ENCODE results near the gene NT5C3A.
"Not testable (repeated sequence)": the region's sequence is repeated elsewhere in the genome, so short reads cannot be mapped to it uniquely, and the experiment has no call there.

NT5C3A gene

DNA sequence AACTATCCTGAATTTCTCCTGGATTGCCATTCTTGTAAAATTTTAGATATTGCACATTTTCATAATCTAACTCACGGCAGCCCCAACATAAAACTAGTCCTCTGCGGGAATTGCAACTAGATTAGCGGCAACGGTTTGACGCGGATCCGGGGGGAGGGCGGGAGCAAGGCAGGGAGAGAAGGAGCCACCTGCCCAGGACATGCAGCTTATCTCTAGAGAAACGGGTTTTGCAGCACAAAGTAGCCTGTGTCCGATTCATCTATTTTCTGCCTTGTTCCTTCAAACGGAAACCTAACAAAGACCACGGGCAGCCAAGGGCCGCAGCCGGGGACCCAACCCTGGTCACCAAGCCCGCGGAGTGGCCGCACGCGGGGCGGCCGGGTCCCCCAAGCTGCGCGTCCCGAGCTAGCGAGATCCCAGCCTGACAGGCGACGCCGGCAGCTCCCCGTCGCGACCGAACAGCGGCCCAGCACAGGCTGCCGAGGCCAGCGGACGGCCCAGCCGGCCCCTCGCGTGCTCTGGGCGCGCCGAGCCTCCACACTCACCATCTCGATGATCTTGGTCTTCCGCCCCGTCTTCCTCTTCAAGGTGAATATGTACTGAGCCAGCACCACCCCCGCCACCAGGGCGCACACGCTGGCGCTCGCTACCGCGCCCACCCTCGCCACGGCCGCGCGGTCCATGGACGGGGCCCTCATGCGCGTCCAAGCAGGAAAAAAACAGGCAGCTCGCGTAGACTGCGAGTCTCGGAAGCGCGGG is at the start of gene NT5C3A:
Gene NT5C3A (minus strand): TSS at position 754 of the 759 bp plus-strand sequence. CDS start 71 bp downstream, at position 683.
- no peak for DNase-seq

DNA sequence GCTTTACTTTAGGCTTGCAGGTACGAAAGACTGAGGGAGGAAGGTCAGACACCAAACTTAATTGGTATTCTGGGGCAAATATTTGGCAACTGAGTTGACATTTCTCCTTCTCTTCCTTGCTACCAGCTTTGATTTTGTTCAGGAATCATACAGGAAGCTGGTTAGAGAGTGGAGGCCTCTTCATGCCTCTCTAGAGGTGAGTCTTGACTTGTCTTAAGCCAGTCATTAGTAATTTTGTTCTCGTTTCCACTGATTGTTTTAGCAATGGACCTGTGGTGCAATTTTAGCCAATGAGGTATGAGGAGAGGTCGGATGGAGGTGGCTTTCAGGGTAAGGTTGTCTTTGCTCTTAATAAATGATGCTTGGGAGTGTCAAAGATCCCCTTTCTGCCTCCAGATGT is 49.0 kb upstream of the NT5C3A start:
- DNase-seq = no peak

DNA sequence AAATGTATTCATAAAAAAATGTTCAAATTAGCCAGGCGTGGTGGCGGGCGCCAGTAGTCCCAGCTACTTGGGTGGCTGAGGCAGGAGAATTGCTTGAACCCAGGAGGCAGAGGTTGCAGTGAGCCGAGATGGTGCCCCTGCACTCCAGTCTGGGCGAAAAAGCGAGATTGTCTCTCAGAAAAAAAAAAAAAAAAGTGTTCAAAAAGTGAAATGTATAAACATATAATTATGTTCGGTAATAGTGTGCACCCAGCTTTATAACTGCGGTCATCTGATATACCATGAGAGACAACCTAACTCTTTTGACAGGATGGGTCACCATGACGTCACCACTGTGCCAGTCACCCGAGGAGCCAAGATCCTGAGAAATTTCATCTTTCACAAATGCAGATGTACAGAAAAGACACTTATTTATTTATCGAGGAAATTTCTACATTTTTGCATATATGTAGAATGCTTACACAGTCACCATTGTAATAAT is 47.2 kb upstream of the NT5C3A start:
- DNase-seq = no peak

DNA sequence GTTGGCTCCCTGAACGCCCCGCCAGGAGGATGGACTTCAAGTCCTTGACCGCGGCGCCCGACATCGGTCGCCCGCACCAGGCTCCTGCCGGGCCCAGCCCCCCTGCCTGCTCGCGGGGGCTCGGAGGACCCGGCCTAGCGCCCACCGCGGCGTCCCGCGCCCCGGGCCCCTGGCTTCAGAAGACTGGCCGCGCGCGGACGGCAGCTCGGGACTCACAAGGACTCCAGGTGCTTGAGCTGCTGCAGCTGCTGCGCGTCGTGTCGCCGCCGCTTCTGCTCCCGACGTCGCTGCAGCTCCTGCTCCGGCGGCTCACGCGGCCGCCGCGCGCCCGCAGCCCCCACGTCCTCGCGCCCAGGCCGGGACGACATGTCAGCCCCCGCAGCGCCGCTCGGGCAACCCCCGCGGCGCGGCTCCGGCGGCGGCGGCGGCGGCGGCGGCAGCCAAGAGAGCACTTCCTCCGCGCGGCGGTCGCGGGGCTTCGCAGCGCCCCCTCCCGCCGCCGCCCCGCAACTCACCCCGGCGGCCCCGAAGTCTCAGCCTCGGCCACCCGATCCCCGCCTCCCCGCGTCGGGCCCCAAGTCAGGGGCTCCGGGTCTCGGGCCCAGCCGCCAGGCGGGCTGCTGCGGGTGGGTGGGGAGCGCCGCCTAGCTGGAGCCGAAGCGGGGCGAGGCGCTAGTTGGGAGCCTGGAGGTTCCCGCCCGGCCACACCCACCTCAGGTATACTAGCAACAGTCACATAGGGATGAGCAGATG is 46.6 kb upstream of the NT5C3A start, which contains the start of gene RP9:
Gene RP9 (minus strand): TSS at position 400 of the 753 bp plus-strand sequence. CDS start 32 bp downstream, at position 368.
- peak; percentile 58 for DNase-seq

DNA sequence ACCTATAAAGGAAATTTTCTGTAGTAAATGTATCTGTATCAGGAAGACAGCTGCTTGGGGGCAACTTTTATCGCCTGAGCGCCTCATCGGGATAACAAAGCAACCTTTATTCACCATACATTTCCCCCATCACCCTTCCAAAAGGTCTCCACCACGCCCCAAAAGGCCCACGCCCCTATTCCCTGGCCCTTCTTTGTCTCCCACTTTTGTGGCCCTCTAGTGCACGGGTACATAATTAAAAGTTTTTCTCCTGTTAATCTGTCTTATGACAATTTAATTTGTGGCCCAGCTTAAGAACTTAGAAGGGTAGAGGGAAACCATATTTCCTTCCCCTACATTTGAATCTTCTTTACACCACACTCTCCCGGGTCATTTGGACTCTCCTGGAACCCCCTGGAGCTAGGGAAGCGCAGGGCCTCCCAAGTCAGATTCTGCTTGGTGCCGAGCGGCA is 46.0 kb upstream of the NT5C3A start:
- DNase-seq = no peak

DNA sequence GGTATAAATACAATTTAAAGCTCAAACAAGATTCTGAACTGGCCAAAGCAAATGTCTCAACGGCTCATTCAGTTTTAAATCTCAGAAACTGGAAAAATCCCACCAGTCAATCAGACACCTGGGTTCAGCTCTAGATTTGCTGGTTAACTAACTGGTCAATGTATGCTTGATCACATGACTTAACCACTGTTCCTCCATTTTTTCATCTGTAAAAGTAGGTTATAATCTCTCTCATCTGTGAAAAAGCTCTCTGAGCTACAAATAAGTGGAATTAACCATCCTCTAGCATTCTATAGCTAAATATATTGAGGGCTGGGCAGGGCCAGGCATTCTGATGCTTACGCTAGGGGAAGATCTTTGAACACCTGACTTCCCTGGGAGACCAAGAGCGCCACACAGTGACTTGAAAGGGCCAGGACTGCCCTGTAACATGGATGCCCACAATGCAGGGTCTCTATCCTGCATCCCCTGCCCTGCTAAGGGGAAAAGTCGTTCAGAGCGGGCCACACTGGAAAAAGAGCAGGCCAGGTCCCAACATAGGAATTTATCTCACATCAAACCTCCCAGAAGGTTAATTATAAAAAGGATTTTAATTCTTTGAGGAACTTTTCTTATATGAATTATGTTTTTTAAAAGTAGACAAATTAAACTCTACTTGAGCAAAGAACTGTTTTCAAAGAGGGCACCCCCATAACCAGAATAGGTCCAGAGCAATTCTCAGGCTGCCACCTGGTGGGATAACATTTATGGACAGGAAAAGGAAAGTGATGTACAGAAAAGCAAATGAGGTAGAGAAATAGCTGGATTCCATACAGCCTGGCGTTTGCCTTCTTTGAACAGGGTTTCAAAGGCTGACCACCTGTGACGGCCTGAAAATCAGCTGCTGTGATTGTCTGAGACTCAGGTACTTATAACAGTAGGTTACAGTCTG is 44.8 kb upstream of the NT5C3A start:
- DNase-seq = no peak

DNA sequence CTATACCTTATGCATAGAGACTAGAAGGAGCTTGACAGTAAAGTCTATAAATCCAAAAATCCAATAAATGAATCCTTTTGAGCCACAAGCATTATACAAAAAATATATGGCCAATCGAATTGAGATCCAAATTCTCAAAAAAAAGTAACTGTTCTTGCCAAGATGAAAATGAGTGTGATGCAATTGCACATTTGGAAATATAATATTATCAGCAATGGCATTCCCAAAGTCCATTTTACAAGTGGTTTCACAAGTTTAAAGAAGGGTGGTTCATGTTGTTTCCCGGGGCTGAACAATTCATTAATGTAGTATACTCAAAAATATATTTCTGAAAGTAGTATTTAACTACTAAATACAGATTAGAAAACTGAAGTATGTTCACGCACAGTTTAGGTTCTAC is 39.3 kb upstream of the NT5C3A start:
- DNase-seq = no peak

DNA sequence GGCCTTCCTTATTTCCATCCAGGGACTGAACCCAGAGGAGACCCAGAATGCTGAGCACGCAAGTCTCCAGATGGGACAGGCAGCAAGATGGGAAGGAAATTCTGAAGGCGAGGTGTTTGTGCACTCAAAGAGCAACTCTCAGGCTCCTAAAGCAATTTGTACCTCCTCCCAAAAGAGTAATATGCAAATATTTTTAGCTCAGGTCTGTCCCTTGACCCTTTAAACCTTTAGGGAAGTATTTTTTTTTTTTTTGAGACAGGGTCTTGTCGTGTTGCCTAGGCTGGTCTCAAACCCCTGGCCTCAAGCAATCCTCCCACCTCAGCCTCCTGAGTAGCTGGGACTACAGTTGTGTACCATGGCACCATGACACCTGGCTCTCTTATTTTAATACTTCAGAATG is 38.2 kb upstream of the NT5C3A start:
- DNase-seq = no peak

DNA sequence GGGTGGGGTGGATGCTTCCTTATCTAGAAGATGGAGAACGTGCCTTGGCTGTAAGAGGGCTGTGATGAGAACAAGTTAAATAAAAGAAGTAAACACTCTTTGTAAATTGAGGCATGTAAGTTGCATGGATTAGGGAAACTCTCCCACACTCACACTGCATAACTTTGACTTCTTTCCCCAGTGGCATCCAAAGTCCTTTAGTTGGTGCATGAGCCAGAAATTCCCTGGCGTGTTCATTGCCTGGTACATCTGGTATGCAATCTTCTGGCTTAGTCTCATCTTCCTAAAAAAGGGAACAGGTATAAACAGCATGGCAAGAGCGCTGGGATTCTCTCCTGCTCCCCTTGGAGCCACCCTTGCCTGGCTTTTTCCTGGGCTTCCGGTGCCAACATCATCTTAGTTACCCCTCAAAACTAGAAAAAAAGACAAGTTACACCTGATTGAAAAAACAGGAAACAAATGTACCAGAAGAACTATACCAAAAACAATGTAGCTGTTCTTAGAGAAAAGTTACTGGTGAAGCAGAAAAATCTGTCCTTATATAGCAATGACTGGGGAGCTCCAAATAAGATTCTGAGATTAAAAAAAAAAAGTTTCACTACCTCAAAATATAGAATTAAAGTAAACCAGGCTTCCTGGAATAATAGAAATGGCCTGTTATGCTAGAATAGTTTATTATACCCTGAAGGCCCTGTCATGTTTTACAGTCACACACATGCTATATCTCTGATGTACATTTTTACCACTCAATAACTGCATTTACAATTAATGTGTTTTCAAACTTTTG is 36.8 kb upstream of the NT5C3A start:
- no peak for DNase-seq

DNA sequence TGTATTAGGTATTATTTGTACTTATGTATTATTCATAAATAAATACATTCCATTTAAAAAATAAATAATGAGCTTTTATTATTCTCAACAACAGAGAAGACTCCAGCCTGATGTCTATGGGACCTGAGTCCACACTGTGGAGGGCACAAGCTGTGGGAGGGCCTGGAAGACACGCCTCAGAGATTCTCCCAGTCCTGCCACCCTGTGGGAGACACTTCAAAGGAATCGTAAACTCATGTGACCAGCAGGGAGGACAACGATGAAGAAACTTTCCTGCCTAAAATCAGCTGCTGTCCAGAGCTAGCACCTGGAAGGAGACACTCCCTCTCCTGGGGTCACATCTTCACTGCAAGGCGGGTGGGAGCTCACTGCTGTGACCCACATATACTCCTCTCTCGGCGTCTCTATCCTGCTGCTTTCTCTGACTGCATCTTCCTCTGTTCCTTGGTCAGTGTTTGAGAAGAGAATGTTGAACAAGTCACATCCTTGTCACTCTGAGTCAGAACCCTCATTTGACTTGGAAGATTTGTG is 32.2 kb upstream of the NT5C3A start:
- not testable (repeated sequence) for DNase-seq

DNA sequence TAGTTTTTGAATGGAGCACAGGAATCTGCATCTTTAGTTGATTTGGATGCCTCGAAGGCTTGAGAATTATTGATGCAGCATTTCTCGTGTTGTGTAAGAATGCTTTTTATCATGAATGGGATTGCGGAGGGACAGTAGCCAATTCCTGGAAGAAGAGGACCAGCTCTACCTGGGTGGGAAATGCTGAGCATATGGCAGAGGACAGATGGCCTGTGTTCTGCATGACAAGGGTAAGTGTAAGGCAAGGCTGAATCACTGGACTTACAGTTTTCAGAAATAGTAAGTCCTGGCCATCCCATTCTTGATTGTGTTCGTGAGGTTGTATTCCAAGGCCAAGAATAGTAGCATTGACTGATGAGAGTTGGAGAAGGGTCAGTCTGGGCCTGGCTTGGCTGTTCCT is 30.7 kb upstream of the NT5C3A start:
- DNase-seq = no peak

DNA sequence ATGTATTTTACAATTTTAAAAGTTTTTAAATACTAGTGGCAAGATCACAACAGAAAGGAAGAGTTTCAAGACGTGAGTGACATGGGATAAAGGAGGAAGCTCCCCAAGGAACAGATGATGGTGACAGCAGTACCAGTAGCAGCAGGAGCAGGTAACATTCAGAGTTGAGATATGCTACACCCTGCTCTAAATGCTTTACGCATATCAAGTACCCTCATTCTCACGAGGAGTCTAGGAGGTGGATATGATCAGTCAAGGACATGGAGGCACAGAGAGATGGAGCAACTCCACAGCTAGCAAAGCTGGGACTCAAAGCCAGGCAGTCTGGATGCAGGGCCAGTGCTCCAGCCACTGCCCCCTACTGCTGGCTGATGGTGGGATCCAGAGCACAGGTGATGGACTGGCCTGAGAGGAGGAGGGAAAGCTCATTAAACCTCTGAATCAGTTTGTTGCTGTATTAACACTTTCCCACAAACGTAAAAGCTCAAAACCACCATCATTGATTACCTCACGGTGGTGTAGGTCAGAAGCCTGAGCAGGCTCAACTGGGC is 29.1 kb upstream of the NT5C3A start:
- DNase-seq = no peak

DNA sequence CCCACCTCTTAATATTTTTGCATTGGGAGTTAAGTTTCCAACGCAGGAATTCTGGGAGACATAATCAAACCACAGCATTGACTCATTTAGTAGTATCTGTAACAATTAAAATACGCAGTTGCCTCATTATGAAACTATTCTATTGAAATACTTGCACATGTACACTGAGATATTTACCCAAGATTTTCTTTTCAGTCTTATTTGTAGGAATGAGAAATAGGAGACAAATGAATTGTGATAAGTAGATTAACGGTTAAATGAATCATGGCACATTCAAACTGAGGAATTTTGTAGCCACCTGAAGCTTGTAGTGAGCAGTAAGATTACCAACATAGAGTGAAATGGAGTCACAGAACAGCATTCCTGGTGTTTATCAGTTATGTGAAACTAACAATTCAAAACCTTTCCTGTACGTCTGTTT is 28.5 kb upstream of the NT5C3A start:
- DNase-seq = no peak

DNA sequence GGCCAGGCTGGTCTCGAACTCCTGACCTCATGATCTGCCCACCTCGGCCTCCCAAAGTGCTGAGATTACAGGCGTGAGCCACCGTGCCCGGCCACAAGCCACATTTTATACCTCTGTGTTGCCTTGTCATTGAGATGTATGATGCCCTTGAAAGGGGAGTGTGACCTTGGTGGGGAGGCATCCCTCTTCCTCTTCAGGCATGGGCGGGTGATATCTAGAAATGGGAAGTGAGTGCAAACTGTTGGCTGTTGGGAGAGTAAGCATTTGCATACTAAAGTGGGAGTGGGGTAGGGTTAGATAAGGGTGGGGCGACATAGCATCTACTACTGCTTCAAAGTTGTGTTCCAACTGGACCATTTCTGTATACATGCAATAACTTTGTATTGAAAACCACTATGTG is 26.6 kb upstream of the NT5C3A start:
- no peak for DNase-seq

DNA sequence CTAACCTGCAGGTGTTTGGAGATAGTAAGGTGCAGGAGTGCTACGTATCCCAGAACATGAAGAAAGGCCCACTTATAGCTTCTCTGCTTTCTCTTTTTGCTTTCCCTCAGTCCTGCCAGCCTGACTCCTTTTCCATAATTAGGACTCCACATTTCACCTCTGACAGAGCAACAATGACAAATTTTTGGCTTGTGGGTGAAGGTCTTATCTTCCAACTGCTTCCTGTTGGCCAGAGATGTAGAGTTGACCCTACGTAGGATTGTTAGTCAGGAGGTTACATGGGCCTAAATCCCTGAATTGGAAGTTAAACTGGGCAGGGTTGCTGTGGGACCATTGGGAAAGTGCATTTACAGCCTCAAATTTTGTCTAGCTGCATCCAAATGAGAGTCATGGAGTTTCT is 25.3 kb upstream of the NT5C3A start:
- DNase-seq = no peak

DNA sequence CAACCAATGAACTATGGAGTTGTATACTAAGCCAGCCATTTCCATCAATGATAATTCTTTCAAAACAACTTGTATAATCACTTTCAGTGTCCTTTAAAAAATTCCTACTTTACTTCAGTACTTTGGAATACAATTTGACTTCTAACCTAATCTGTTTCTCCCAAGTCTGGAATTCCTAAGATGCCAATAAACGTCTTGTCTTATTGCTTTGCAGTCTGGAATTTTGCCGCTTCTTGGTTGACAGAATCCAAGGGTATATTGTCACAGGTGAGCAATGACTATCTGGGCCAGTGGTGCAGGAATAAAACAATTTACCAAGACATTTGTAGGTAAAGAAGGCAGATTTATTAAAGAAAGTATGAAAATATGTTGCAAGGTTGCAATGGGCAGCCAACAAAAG is 24.8 kb upstream of the NT5C3A start:
- no peak for DNase-seq

DNA sequence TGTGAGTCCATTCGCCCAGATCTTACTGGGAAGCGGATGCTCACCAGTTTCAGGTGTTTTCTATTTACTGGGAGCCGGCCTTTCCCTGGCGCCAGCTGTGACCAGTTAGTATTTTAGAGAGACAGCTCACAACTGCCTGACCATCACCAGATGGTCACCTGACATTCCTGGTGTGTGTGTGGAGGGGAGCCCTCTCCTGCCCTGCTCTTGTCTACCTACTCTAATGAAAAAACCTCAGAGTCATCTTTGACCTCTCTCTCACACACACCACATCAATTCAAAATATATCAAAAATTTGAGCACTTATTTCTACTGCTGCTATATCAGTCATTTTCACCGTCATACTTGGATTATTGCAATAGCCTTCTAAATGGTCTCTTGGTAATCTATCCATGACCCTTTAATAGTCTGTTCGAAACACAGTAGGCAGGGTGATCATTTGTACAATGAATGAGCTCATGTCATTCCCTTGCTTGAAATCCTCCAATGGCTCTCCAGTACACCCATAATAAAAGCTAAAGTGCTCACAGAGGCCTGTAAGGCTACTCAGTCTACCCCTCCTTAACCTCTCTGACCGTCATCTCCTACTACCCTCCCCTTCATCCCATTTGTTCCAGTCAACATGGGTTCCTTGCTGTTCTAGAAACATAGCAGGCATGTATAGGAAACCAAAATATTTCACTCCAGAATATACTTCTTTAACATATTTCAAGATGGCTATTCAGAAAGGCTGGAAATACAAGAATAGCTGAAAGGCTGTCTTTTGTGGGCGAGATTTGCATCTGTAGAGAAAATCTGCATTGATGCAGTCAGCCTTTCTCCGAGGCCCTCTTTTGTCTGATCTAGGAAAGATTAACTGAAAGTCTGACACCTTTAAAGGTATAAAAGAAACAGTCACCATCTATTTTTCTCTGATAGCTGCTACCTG is 17.5 kb upstream of the NT5C3A start:
- DNase-seq = no peak

DNA sequence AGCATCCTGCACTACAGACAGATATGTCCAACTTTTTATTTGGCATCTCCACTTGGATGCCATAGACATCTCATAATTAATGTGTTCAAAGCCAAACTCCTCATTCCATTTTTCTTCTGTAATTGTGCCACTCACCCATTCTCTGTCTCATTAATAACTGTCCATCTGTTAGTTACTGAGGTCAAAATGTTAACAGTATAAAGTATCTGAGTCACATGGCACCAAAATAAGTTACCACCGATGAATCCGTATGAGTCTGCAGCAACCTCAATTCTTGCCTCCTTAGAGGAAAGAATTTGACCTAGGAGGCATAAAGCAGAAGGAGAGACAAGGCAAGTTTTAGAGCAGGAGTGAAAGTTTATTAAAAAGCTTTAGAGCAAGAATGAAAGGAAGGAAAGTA is 16.5 kb upstream of the NT5C3A start:
- no peak for DNase-seq

DNA sequence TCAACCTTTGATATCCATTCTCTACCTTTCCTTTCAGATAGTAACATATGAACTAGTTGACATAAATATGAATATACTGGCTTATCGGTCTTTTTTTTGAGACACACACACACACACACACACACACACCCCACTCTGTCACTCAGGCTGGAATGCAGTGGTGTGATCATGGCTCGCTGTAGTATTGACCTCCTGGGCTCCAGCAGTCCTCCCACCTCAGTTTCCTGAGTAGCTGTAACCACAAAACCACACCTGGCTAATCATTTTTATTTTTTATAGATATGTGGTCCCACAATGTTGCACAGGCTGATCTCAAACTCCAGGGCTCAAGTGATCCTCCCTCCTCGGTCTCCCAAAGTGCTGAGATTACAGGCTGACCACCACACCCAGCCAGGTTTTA is 14.2 kb upstream of the NT5C3A start:
- DNase-seq = no peak

DNA sequence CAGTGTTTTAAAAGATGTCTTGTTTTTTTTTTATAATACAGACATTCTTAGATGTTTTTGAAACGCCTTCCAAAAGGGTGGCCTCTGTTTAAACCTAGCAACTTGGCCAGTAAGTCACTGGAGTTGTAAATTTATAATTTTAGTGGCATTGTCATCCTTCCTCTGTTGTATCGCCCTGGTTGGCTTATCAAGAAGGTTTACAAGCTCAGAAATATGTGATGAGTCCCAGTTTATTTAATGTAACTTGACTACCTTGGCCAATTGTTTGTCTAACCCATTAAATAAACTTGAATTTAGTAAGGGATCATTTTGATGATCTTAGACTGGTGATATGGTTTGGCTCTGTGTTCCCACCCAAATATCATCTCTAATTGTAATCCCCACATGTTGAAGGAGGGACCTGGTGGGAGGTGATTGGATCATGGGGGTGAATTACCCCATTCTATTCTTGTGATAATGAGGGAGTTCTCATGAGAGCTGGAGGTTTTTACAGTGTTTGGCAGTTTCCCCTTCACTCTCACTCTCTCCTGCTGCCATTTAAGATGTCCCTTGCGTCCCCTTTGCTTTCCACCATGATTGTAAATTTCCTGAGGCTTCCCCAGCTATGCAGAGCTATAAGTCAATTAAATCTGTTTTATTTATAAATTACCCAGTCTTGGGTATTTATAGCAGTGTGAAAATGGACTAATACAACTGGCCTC is 13.4 kb upstream of the NT5C3A start:
- no peak for DNase-seq
